Measurements from ENCODE around the gene MRTO4. TPM values are rescaled to one million over a fixed set of nuclear protein-coding genes. Genes with fewer than 3 reads are reported as not detected.
A peak's percentile ranks its signal among the peaks of the same experiment; 100 is the strongest.

The MRTO4 gene
- total and polyA plus RNA-seq, 10 of the 15 experiments (the other 5 are each of a cell fraction or from before 2014, with no cell fraction given): 43.5 to 99.5 (median 69.7) TPM

- H3K9ac ChIP-seq (ENCODE audit: control insufficient read depth, insufficient read depth, low read length): peak overlapping the region; percentile 5; the same call in 1 of the 2 replicates
- H4K20me1 ChIP-seq (ENCODE audit: control insufficient read depth, insufficient read depth): peaks cover 3% of the 10 kb centered on the region; the same call in 1 of the 2 replicates
- ChIA-PET RAD21 (ENCODE audit: unreplicated experiment) (no interaction called here), POLR2A (no interaction called here), SMC1A (ENCODE audit: uncharacterized antibody, unreplicated experiment) (no interaction called here), CTCF (no interaction called here)
- no peak for TF ChIP-seq SMC3 (IDR thresholded peaks at IDR 0.05; ENCODE audit: borderline replicate concordance, low read length)
- no peak for TF ChIP-seq IRF4 (IDR thresholded peaks at IDR 0.05; ENCODE audit: low read depth, low read length)
- TF ChIP-seq MAX (IDR thresholded peaks at IDR 0.05; ENCODE audit: low read depth, low read length): no peak
- TF ChIP-seq KDM1A (IDR thresholded peaks at IDR 0.05; ENCODE audit: borderline replicate concordance): no peak
- TF ChIP-seq POLR2AphosphoS5 (IDR thresholded peaks at IDR 0.05; ENCODE audit: low read length): no peak
- TF ChIP-seq CEBPB (IDR thresholded peaks at IDR 0.05; ENCODE audit: borderline replicate concordance in 1 of 2, low read depth in 2 of 2, low read length in 2 of 2): no peak
- TF ChIP-seq MYC (IDR thresholded peaks at IDR 0.05; ENCODE audit: insufficient read depth, insufficient read length, insufficient replicate concordance, low read length, severe bottlenecking): no peak
- TF ChIP-seq YY1 (IDR thresholded peaks at IDR 0.05; ENCODE audit: low read depth, low read length): no peak
- TF ChIP-seq MEF2B (IDR thresholded peaks at IDR 0.05; ENCODE audit: partially characterized antibody, poor library complexity, severe bottlenecking): no peak
- no peak for TF ChIP-seq RB1 (IDR thresholded peaks at IDR 0.05; ENCODE audit: borderline replicate concordance)
- no peak for TF ChIP-seq SIX5 (IDR thresholded peaks at IDR 0.05; ENCODE audit: low read depth, low read length, severe bottlenecking)
- TF ChIP-seq EZH2 (IDR thresholded peaks at IDR 0.05; ENCODE audit: borderline replicate concordance, control insufficient read depth, low read depth, low read length): no peak
- no peak for TF ChIP-seq SMAD5 (IDR thresholded peaks at IDR 0.05; ENCODE audit: low read depth)
- TF ChIP-seq EP300 (IDR thresholded peaks at IDR 0.05; ENCODE audit: borderline replicate concordance in 1 of 2, control insufficient read depth in 1 of 2, low read depth in 2 of 2, low read length in 2 of 2): no peak
- no peak for TF ChIP-seq E4F1 (IDR thresholded peaks at IDR 0.05; ENCODE audit: borderline replicate concordance, partially characterized antibody)
- intact Hi-C loops (cut with micrococcal nuclease; ENCODE audit: unreplicated experiment) (loop anchor here (5.0 kb wide), 2 partner anchors 58 to 398 kb away; partner anchors contain the start of genes AKR7A2 and SLC66A1), in situ Hi-C loops (cut with MboI) (no loop called here)
- H3K4me1 ChIP-seq (ENCODE audit: control insufficient read depth, insufficient read depth, low read length): peaks cover 12% of the 10 kb centered on the region
- no peak overlapping the region for H3K27ac ChIP-seq (ENCODE audit: control insufficient read depth, insufficient read depth)
- H3K9me3 ChIP-seq (replicated peaks; ENCODE audit: control insufficient read depth, insufficient read depth, low read length): no peaks in the 10 kb centered on the region
- peak overlapping the region; percentile 21; the same call in 1 of the 2 replicates for H3K4me2 ChIP-seq (ENCODE audit: control insufficient read depth, insufficient read depth)
- ATAC-seq (no peak), DNase-seq (ENCODE audit: low read depth, low spot score) (no peak), FAIRE-seq (no peak)
- H3K27me3 ChIP-seq (replicated peaks in 1 of 2; ENCODE audit: control insufficient read depth in 2 of 2, insufficient read depth in 2 of 2, low read length in 1 of 2): no peaks in the 10 kb centered on the region
- no peak overlapping the region for H2AFZ ChIP-seq (ENCODE audit: control insufficient read depth, low read depth, low read length)
- peaks cover 21 to 22% of the 10 kb centered on the region in 2 experiments for H3K36me3 ChIP-seq (ENCODE audit: control insufficient read depth in 2 of 2, insufficient read depth in 2 of 2, low read length in 1 of 2)
- no peak overlapping the region; the same call in 1 of the 2 replicates for H3K4me3 ChIP-seq
- peaks cover 54% of the 10 kb centered on the region for H3K79me2 ChIP-seq (ENCODE audit: control insufficient read depth, insufficient read depth, low read length)
- no TSS peak for BruUV-seq (replicated peaks)
Observed at GRCh38 chr1:19254416-19254815, 2.8 kb downstream of the MRTO4 start.

Data from GM12878 (cell line).